ENCODE measurements around the gene PAPPA2. TPM values are rescaled to one million over a fixed set of nuclear protein-coding genes. Genes with fewer than 3 reads are reported as not detected.

PAPPA2 gene
- total RNA-seq, 3 donors from 2014 or later = 1.2 to 3.9 (median 2.6) TPM

- Histone ChIP-seq H3K36me3 (no peaks in the 10 kb centered on the region), H3K4me3 (no peak overlapping the region), H3K27ac (no peak overlapping the region), H3K9me3 (no peaks in the 10 kb centered on the region), H3K27me3 (no peaks in the 10 kb centered on the region), H3K4me1 (no peaks in the 10 kb centered on the region)
- intact Hi-C loops (cut with DNase I; ENCODE audit: low total_unique reads) = no loop called here
- DNase-seq (ENCODE audit: low spot score in 2 of 2) = no peak
- no peak for TF ChIP-seq CTCF (IDR thresholded peaks at IDR 0.05)
- no peak for TF ChIP-seq POLR2A (IDR thresholded peaks at IDR 0.05)
- no peak for TF ChIP-seq POLR2AphosphoS5 (IDR thresholded peaks at IDR 0.05)
Measured at GRCh38 chr1:176831150-176831549, 368.2 kb downstream of the PAPPA2 start.

GRCh38 chr1:176837708-176838107 lies 374.7 kb downstream of the PAPPA2 start:
- DNase-seq (ENCODE audit: low spot score in 2 of 2) = no peak
- Histone ChIP-seq H3K4me1 (no peaks in the 10 kb centered on the region), H3K27ac (no peak overlapping the region), H3K27me3 (no peaks in the 10 kb centered on the region), H3K36me3 (no peaks in the 10 kb centered on the region), H3K4me3 (no peak overlapping the region), H3K9me3 (no peaks in the 10 kb centered on the region)
- intact Hi-C loops (cut with DNase I; ENCODE audit: low total_unique reads) = no loop called here
- TF ChIP-seq CTCF (IDR thresholded peaks at IDR 0.05) (no peak), POLR2AphosphoS5 (IDR thresholded peaks at IDR 0.05) (no peak), POLR2A (IDR thresholded peaks at IDR 0.05) (no peak)

- H3K27me3 ChIP-seq = no peaks in the 10 kb centered on the region
- DNase-seq (ENCODE audit: low spot score in 2 of 2) = no peak
- no peak for TF ChIP-seq POLR2AphosphoS5 (IDR thresholded peaks at IDR 0.05)
- no peak for TF ChIP-seq POLR2A (IDR thresholded peaks at IDR 0.05)
- no peak for TF ChIP-seq CTCF (IDR thresholded peaks at IDR 0.05)
- H3K27ac ChIP-seq = no peak overlapping the region
- no peaks in the 10 kb centered on the region for H3K9me3 ChIP-seq
- intact Hi-C loops (cut with DNase I; ENCODE audit: low total_unique reads) = no loop called here
- H3K36me3 ChIP-seq = no peaks in the 10 kb centered on the region
- H3K4me3 ChIP-seq = no peak overlapping the region
- no peaks in the 10 kb centered on the region for H3K4me1 ChIP-seq
Measured at GRCh38 chr1:176838276-176838995, 375.5 kb downstream of the PAPPA2 start.

- Histone ChIP-seq H3K9me3 (no peaks in the 10 kb centered on the region), H3K4me1 (no peaks in the 10 kb centered on the region), H3K27ac (no peak overlapping the region), H3K4me3 (no peak overlapping the region), H3K36me3 (no peaks in the 10 kb centered on the region), H3K27me3 (no peaks in the 10 kb centered on the region)
- TF ChIP-seq POLR2A (IDR thresholded peaks at IDR 0.05) (no peak), POLR2AphosphoS5 (IDR thresholded peaks at IDR 0.05) (no peak), CTCF (IDR thresholded peaks at IDR 0.05) (no peak)
- intact Hi-C loops (cut with DNase I; ENCODE audit: low total_unique reads) = no loop called here
- DNase-seq (ENCODE audit: low spot score in 2 of 2) = no peak
Measured at GRCh38 chr1:176839216-176839615, 376.2 kb downstream of the PAPPA2 start.

GRCh38 chr1:176841238-176841637 lies 378.3 kb downstream of the PAPPA2 start:
- no peaks in the 10 kb centered on the region for H3K9me3 ChIP-seq
- intact Hi-C loops (cut with DNase I; ENCODE audit: low total_unique reads) = no loop called here
- no peak overlapping the region for H3K27ac ChIP-seq
- no peaks in the 10 kb centered on the region for H3K27me3 ChIP-seq
- H3K4me3 ChIP-seq = no peak overlapping the region
- no peaks in the 10 kb centered on the region for H3K36me3 ChIP-seq
- no peak for DNase-seq (ENCODE audit: low spot score in 2 of 2)
- no peak for TF ChIP-seq CTCF (IDR thresholded peaks at IDR 0.05)
- TF ChIP-seq POLR2AphosphoS5 (IDR thresholded peaks at IDR 0.05) = no peak
- TF ChIP-seq POLR2A (IDR thresholded peaks at IDR 0.05) = no peak
- no peaks in the 10 kb centered on the region for H3K4me1 ChIP-seq

All from breast epithelium (tissue), 4 donors.